Jurkat, Clone E6-1 (cell line): ENCODE measurements around the gene AGK.
"Not testable (repeated sequence)": the region's sequence is repeated elsewhere in the genome, so short reads cannot be mapped to it uniquely, and the experiment has no call there.

ENCODE experiments used
- DNase-seq: peaks from one replicate; pipeline ENCODE4 v3.0.0-alpha.2; 2011; ENCODE audit warnings: low read depth, low spot score
- H3K4me3 ChIP-seq: 2 replicates; pipeline ENCODE4 v1.5.1; 2011; ENCODE audit warnings: mild to moderate bottlenecking, low read length, control low read depth, moderate library complexity

AGK gene

DNA sequence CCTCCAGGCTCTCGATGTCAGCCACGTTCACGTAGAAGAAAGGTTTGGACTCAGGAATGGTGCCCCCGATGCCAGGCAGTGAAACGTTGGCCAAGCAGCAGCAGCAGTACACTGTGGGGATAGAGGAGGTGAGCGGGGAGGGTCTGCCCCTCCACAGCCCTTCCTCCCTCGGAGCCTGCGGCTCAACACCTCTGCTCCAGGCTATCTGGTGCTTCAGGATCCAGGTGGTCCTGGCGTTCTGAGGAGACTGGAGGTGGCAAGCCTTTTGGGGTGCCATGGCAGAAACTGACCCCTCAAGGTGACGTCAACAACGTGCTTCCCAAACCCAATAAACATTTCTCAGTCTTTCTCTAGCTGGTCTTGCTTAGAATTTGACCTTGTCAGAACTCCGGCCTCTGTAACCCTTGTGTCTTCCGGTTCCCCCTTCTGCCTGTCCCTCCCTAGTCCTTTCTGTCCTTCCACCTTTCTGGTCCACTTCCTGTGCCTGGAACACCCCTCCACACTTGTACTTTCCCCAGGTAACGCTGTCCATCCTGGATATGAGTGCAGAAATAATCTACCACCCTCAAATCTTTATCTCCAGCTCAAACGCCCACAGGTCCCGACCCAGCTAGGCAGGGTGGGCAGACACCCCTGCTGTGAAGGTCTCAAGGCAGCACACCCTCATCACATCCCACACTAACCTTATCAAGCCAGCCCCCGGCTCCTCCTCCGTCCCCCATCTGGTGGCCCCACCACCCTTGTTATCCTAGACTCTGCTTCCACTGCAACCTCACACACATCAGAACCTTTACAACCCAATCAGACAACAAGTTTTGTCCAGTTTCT lies 114.2 kb downstream of the AGK start:
- no peak overlapping the region for H3K4me3 ChIP-seq
- DNase-seq = no peak

DNA sequence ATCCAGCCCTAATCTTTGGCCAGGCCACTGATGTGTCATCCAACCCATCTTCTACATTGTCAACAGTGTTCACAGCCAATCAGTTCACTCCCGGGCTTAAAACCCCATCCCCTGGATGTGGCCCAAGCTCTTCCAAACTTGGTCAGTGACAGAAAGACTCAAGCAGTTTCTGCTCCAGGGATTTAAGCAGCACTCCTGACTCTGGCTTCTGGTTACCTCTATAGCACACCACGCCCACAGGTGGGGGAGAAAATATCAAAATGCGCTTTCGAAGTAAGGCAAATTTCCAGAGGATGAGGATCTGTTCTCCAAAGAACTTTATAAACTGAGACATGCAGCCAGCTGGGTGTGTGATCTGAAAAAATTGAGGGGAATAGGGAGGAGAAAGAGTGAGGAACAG lies 114.9 kb downstream of the AGK start:
- DNase-seq = no peak
- no peak overlapping the region for H3K4me3 ChIP-seq

DNA sequence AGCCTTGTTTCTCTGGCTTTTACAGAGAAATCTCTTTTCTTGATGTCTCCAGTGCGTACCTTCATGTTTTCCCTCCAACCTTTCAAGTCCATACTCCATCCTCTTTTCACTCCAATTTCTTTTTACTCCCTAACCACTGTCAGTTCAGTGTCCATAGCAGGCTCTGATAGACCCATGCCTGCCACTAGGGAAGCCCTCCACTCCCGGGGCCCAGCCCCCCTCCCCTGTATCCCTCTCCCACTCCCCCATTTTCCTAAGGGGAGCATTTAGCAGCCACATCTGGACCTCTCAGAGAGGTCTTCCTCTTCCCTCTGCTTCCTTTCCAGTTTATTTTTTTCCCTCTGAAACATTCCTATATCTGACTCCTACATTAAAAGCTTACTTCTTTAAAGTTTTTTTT lies 117.6 kb downstream of the AGK start:
- DNase-seq = no peak
- no peak overlapping the region for H3K4me3 ChIP-seq

DNA sequence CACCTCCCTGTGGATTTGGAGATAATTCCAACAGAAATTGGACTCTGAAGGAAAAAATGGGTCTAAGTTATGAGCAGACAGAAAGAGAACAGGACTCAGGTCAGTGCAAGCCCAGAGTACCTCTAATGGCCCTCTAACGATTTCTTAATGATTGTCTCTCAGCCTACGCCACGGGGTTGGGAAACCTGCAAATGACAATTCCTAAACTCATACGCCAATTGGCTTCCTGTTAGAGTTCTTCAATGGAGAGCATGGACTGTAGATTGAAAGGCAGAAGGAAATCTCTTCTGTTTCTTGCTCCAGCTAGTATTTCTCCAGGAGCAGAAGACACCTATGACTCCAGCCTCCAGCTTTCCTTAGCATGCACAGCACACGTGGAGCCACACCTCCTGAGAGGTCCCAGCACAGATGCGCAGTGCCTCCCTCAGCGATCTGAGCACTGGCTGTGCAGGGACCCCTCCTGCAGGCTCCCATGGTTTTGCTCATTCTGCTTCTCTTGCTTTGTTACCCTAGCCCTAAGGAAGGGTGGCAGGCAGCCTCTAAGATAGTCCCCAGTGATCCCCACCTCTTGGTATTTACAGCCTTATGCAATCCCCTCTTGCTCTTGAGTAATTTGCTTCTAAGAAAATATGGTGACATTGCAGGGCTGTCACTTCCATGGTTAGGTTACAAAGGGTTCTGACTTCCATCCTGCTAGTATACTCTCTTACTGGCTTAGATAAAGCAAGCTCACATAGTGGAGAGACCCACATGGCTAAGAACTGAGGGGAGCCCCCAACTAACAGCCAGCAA lies 120.7 kb downstream of the AGK start:
- H3K4me3 ChIP-seq = no peak overlapping the region
- no peak for DNase-seq

DNA sequence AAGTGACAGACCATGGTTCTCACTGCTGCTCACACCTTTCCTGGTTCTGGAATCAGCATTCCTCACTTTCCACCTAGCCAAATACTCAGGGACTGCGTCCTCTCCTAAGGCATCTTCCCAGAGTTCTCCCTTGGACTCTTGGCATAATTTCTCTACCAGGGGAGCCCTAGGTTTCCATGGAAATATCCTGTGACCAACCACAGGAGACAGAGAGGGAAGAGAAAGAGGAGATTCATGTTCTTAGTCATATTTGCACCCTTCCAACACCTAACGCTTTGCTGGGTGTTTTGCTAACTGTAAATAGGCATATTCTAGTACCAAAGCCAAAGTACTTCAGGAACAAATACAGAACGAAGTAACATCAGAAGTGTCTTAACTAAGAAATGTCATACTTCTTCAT lies 122.1 kb downstream of the AGK start:
- H3K4me3 ChIP-seq = no peak overlapping the region
- DNase-seq = no peak

DNA sequence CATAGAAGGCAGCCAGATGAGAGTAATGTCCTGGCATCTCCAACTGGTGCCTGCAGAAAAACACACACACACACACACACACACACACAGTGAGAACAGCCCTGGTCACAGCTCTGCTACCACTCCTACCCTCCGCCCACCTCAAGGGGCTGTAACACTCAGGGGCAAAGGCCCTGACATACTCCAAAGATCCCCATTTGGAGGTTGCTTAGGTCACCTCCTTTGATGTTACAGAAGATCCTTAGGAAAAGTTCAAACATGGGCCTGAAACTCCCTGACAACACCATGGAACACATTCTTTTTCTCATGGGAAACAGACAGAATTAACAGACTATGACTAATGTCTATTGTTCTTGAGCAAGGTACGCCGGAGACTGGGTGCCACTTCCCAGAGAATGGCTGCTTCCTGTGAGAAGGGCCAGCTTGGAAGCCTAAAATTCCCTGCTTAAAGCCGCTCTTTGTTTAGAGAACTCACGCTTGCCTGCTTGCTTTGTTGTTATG lies 123.0 kb downstream of the AGK start:
- DNase-seq = no peak
- no peak overlapping the region for H3K4me3 ChIP-seq

DNA sequence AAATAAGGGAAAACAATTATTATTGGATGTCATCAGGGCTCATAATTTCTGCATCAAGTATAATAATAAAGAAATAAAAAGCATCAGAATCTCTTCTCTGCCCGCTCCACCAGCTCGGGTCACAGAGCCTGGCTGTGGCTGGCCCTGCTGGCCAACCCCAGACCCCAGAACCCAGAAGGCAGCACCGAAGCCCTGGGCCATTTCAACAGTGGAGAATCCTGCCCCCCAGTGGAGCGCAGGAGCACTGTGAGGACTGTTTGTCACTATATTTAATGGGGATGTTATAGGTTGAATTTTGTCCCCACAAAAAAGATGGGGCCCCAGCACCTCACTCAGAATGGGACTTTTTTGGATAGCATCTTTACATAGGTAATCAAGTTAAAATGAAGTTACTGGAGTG lies 123.5 kb downstream of the AGK start:
- DNase-seq = no peak

DNA sequence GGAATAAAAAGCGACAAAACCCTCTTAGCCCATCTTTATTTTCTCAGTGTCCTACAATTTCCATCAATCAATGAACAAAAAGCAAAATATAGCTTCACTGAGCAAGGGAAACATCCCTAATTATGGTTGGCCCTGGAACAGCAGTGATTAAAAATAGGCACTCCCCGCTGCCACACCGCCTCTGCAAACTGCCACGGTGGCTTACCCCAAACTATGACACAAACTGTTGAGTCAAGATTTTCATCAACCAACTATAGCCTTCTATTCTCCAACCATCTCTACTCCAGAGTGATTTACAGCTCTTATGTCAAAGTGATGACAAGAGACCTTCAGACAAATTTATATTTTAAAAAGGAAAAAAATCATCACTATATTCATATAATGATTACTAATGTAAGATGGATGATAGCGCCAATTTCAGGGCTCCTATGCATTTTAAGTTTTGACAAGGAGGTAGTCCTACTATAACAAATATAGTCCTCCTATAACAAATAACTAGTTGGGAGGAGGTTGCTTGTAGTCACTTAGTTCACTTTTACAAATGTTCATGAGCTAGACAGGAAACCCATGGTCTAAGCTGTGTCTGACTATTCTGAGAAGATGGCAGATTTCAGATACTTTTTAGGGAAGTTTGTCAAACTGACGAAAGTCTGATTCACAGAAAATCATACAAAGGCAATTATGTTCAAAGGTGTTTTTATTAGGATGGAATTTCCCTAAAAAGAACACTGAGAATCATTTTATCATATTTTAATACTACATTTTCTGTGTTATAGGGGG lies 124.4 kb downstream of the AGK start:
- no peak for DNase-seq
- H3K4me3 ChIP-seq = no peak overlapping the region

More for the DNA sequence above, 123.5 kb downstream of the AGK start:
- no peak overlapping the region for H3K4me3 ChIP-seq

DNA sequence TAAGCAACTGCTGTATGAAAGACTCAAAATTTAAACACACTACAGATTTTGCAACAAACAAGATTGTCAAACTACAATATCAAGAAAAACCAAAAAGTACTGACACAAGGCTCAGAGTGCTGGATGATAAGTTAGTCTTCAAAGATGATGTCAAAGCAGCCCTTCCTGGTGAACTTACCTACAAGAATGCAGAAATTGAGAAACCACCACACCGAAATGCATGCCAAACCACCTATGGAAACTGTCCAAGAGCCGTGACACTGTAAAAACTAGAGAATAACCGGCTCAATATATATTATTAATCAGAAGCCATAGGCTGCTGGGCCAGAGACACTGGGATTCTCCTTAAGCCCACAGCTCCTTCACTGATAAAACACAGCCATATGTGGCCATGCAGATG lies 125.4 kb downstream of the AGK start:
- DNase-seq = no peak
- H3K4me3 ChIP-seq = no peak overlapping the region

DNA sequence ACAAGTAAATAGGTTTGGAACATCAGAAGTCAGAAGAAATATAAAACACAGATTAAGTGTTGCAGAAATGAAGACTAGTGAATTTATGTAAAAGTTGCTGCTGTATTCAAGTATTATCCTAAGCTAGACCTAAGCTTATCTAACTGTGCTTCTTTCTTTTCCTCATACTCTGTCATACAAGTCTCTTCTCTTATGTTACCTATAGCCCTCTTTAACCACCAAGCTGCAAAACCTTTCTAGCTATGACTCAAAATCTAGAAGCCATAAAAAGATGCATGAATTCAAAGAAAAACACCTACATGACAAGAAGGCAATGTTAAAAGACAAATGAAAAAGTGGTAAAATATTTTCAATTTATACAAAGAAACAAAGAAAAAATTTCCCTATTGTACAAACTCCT lies 127.8 kb downstream of the AGK start:
- H3K4me3 ChIP-seq = no peak overlapping the region
- DNase-seq = no peak

DNA sequence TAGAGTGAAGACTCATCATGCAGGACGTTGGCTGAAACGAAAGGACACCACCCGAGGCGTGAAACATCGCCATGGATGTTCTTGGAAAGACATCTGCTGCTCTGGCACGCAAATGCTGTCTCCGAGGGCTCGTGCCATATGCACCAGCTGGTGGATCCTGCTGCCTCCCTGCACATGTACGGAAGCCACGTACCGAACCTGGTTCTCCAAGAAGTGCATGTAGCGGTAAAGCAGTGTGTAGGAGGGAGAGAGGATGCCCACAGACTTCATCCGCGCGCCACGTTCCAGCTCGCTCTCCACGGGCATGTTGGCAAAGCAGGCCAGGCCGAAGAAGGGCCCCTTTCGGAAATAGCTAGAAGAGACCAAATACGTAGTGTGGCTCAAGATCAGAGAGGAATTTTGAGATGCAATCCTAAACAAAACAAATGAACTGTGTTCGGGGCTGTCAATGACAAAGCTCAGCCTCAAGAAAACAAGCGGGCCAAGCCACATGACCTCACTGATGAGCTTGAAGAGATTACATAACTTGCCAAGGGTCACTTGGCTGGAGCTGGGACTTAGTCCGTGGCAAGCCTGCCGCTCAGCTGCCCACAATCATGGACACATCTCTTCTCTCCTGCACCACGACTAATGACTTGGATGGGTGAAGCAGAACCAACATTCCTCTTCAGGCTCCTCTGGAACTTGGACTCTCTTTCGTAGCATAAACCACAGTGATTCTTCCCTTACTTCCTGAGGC lies 134.2 kb downstream of the AGK start:
- no peak for DNase-seq
- no peak overlapping the region for H3K4me3 ChIP-seq

DNA sequence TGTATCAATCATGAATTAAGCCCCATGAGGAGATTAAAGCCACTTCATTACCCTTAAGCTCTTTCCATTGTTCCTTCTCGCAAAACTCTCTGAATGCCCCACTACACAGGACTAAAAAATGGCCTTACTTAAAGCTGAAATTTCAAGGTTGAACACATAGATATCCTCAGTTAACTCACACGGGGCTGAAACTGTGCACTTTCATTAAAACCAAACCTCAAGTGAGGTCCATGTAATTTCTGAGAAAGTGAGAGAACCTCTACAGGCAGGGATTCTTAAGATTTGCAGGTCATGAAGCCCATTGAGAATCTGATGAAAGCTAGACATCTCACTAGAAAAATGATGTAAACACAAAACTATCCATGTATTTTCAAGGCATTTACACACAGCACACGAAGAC lies 134.9 kb downstream of the AGK start:
- H3K4me3 ChIP-seq = no peak overlapping the region
- DNase-seq = no peak

DNA sequence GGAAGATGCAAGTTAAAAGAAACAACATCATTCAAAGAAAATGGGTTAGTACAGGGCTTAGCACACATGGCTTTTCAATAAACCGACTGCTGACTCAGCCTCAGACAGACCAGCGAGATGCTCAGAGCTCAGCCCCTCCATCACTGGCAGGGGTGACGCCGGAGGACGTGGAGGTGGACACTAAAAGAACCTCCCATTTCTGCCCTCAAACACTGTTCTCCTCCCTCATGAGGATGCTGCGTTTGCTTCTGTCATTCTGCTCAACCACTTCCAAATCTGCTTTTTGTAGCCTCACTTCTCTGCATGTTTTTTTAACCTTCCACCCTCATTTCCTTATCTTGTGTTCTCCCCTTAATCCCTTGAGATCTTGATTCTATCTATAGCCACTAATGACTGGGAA lies 135.5 kb downstream of the AGK start:
- no peak overlapping the region for H3K4me3 ChIP-seq
- no peak for DNase-seq

DNA sequence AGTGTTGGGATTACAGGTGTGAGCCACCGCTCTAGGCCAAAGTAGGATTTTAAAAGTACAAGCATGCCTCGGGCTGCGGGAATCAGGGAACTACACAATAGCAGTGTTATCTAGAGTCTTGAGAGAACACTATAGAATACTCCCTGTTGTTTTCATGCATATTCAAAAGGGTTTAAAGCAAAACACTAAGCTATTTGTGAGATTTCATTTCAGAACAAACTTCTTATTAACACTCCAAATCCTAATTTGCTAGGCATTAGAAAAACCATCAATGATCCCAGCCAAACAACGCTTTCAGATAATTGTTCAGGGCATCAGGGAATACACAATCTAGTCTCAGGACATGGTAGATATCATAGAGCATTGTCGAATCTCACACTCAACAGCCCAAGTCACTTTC lies 136.8 kb downstream of the AGK start:
- no peak for DNase-seq
- no peak overlapping the region for H3K4me3 ChIP-seq

DNA sequence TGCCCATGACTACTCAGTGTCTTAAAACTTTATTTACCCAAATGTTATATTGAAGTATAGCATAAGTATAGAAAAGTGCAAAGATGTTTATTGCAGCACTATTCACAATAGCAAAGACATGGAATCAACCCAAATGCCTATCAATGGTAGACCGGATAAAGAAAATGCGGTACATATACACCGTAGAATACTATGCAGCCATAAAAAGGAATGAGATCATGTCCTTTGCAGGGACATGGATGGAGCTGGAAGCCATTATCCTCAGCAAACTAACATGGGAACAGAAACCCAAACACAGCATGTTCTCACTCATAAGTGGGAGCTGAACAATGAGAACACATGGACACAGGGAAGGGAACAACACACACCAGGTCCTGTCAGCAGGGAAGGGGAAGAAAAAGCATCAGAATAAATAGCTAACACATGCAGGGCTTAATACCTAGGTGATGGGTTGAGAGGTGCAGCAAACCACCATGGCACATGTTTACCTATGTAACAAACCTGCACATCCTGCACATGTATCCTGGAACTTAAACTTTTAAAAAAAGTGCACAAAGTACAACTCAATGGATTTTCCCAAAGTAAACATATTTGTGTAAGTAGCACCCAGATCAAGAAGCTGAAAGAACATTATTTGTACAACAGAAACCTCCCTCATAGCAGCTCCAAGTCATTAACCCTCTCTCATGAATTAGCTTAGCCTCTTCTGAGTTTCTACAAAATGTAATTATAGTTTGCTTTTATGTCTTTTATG lies 138.0 kb downstream of the AGK start:
- H3K4me3 ChIP-seq, DNase-seq: not testable (repeated sequence)

DNA sequence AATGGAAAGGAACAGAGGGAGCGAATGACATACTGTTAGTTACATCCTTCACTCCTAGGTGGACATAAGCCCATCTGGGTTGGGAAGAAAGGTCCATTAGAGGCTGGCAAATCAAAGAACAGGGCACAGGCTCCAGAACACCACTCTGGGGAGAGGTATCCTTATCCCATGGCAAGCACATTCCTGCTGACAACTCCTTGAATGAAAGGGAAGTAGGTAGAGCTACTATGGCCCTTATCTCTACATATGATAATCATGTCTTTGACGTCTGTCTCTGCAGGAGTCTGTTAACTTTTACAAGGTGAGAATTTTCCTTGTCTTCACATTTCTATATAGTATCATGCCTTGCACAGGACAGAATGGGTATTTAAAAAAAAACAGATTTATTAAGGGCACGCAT lies 140.3 kb downstream of the AGK start:
- DNase-seq = no peak
- H3K4me3 ChIP-seq = no peak overlapping the region

DNA sequence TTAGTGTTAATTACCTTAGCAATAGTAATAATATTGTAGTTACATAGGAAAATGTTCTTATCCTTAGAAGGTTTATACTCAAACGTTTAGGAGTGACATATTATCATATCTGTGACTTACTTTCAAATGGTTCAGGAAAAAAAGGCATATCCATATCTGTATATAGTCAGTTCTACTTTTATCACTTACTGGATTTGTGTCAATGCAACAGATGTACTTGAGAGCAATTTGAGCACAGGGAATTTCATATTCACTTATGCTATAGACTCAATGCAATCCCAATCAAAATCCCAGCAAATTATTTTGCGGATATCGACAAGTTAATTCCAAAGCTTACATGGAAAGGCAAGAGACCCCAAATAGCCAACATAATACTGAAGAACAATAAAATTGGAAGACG lies 140.8 kb downstream of the AGK start:
- H3K4me3 ChIP-seq = no peak overlapping the region
- DNase-seq = no peak

DNA sequence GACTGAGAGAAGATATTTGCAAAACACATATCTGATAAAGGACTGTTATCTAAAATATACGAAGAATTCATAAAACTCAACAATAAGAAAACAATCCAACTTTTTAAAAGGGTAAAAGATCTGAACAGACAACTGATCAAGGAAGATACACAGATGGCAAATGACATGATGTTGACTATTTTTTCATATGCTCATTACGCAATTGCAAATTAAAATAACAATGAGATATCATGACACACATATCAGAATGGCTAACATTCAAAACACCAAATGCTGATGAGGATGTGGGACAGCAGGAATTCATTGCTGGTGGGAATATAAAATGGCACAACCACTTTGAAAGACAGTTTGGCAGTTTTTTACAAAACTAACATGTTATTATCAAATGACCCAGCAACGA lies 141.9 kb downstream of the AGK start:
- no peak for DNase-seq
- no peak overlapping the region for H3K4me3 ChIP-seq
